Memory B cell (primary cell): ENCODE measurements around the gene GRIN2A.

ENCODE experiments used
- ATAC-seq: fragments of 150-1000 bp; cut with Tn5 transposase; 2 replicates; pipeline ENCODE4 v1.10.0; 2021; ENCODE audit warnings: low read depth, mild to moderate bottlenecking, moderate library complexity
- DNase-seq, 2 donors: peaks; one replicate each; pipeline ENCODE4 v3.0.0; 2022; ENCODE audit warnings: low spot score in 2 of 2
- H3K27ac Mint-ChIP-seq: one replicate; pipeline ENCODE4 v1.8.0; 2022; ENCODE audit warnings: mild to moderate bottlenecking, moderate library complexity, mixed read lengths
- H3K27me3 Mint-ChIP-seq: one replicate; pipeline ENCODE4 v1.8.0; 2022; ENCODE audit warnings: mixed read lengths
- H3K36me3 Mint-ChIP-seq: one replicate; pipeline ENCODE4 v1.8.0; 2022; ENCODE audit warnings: mild to moderate bottlenecking, mixed read lengths
- H3K4me1 Mint-ChIP-seq: one replicate; pipeline ENCODE4 v1.8.0; 2022; ENCODE audit warnings: mixed read lengths
- H3K4me3 Mint-ChIP-seq: one replicate; pipeline ENCODE4 v1.8.0; 2022; ENCODE audit warnings: mild to moderate bottlenecking, moderate library complexity, mixed read lengths
- H3K9me3 Mint-ChIP-seq: one replicate; pipeline ENCODE4 v1.8.0; 2022; ENCODE audit warnings: mixed read lengths

The GRIN2A gene

DNA sequence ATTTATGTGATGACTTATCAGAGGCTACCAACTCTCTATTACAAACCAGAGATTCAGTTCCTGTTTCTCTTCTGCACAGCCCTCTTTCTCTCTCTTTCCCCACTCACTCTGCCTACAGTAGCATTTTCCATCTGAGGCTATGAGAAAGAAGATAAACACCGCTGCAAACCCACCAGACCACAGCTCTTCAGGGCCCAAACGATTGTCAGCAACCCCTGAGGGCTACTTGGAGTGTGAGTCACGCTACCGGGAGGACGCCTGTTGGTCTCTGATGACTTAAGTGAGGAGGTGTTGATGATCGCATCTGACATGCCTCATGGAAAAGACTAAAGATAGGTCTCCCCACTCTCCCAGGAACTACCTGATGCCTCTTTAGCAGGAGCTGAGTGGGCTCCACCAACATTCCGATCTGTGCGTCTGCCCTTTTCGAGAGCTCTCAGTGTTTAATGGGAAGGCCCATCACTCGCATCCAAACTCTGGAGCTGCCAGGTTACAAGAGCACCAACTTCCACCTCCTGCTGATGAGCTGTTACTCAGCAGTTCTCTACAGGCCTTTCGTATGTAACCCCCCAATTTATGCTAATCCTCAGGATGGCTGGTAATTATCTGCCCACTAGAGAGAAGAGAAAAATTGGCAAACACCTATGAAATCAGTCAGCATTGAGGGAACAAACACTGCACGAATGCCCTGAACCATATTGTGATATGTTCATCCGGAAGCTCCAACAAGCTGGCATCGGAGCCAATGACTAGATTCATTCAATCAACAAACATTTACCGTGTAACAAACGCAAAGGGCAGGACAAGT lies 9.2 kb downstream of the GRIN2A start:
- Mint-ChIP-seq H3K27ac (no peak overlapping the region), H3K36me3 (no peaks in the 10 kb centered on the region), H3K27me3 (peaks cover 6% of the 10 kb centered on the region), H3K4me1 (peaks cover 5% of the 10 kb centered on the region), H3K9me3 (peaks cover 3% of the 10 kb centered on the region), H3K4me3 (no peak overlapping the region)
- DNase-seq: no peak
- ATAC-seq: no peak

DNA sequence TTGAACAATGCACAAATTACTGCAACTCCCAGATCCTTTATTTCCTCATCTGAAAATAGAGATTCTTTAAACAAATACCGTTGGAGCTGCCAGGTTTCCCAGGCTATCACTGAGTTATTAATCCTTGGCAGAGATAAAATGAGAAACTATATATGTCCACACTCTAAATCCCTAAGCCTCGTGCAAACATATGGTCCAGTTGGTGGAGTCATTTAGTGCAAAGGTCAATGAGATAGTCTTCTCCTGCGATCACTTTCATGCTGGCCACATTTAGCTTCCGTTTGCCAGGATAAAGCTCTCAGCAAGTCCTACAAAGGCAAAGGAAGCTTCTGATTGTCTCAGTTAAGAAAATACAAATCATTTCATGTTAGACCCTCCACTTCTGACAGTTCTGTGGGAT lies 11.0 kb downstream of the GRIN2A start:
- H3K36me3 Mint-ChIP-seq: no peaks in the 10 kb centered on the region
- no peak overlapping the region for H3K4me3 Mint-ChIP-seq
- H3K27me3 Mint-ChIP-seq: peaks cover 7% of the 10 kb centered on the region
- H3K4me1 Mint-ChIP-seq: peaks cover 5% of the 10 kb centered on the region
- no peak overlapping the region for H3K27ac Mint-ChIP-seq
- DNase-seq: no peak
- no peak for ATAC-seq
- peaks cover 3% of the 10 kb centered on the region for H3K9me3 Mint-ChIP-seq

DNA sequence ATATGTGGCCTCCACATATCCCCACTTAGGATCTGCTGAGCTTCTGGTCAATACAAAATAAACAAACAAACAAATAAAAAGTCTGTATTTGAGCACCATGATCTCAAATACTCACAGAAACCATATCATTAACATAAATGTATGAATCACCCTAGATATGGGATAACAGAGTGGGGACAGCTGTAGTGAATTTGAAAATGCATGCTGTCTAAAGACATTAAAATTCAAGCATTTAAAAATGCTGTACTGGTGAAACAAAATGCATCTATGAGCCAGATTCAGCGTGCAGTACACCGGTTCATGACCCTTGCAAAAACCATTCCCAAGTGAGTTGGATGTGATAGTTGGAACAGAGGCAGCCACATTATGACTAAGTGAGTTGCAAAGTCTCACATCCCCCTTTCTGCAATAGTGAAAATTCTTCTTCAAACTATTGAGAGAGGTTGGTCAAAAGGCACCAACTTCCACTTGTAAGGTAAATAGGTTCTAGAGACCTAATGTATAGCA lies 12.3 kb downstream of the GRIN2A start:
- ATAC-seq: no peak
- Mint-ChIP-seq H3K27ac (no peak overlapping the region), H3K27me3 (peaks cover 11% of the 10 kb centered on the region), H3K9me3 (peaks cover 3% of the 10 kb centered on the region), H3K36me3 (no peaks in the 10 kb centered on the region), H3K4me3 (no peak overlapping the region), H3K4me1 (peaks cover 5% of the 10 kb centered on the region)
- DNase-seq: no peak

DNA sequence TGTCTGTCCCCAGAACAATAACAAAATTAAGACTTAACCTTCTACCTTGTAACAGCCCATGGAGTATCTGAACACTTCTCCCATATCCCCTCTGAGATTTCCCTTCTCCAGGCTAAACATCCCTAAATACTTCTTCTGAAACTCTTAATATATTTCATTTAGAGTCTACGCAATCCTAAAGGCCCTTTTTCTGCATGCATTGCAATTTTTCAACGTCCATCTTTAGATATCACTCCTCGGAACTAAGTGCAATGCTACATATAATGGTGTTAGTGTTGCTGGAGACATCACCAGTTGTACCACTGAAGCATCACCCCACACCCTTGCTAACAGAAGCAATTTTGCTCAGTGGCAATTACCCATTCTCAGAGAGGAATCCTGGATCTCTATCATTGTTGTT lies 13.2 kb downstream of the GRIN2A start:
- no peak overlapping the region for H3K27ac Mint-ChIP-seq
- DNase-seq (no peak), ATAC-seq (no peak)
- H3K4me3 Mint-ChIP-seq: no peak overlapping the region
- peaks cover 5% of the 10 kb centered on the region for H3K4me1 Mint-ChIP-seq
- H3K27me3 Mint-ChIP-seq: peaks cover 11% of the 10 kb centered on the region
- H3K36me3 Mint-ChIP-seq: no peaks in the 10 kb centered on the region
- peaks cover 3% of the 10 kb centered on the region for H3K9me3 Mint-ChIP-seq

DNA sequence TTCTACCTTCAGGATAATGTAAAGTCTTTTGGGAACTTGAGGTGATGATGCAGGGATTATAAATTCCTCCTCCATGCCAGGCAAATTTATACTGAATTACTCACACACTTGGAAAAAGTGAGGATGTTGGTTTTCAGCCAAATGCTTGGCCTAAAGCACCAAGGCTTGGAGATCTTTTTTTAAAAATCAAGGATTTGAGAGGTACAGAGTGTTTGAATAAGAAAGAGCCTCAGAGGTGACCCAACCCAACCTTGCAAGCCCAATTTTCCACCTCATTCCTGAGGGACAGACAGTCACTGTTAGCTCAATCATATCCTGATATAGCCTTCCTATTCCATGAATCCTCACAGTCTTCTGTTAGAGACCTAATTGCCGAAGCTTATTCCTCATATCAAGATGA lies 14.0 kb downstream of the GRIN2A start:
- Mint-ChIP-seq H3K9me3 (peaks cover 3% of the 10 kb centered on the region), H3K36me3 (no peaks in the 10 kb centered on the region), H3K27me3 (peaks cover 14% of the 10 kb centered on the region), H3K27ac (no peak overlapping the region), H3K4me3 (no peak overlapping the region), H3K4me1 (peaks cover 5% of the 10 kb centered on the region)
- DNase-seq: no peak
- no peak for ATAC-seq

DNA sequence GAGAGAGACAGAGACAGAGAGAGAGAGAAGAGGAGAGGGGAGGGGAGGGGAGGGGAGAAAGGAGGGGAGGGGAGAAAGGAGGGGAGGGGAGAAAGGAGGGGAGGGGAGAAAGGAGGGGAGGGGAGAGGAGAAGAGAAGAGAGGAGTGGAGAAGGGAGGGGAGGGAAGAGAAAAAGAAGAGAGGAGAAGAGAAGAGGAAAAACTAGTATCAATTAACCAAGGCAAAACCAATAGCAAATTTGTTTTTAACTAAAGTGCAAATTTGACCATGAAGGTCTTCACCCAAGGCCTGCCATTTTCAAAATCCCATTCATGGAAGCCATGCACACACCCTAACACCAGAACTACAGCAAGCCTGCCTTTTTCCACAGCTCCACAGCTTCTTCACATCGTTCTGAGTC lies 16.6 kb downstream of the GRIN2A start:
- no peak overlapping the region for H3K4me3 Mint-ChIP-seq
- H3K9me3 Mint-ChIP-seq: peaks cover 3% of the 10 kb centered on the region
- DNase-seq (no peak), ATAC-seq (no peak)
- no peaks in the 10 kb centered on the region for H3K4me1 Mint-ChIP-seq
- no peaks in the 10 kb centered on the region for H3K36me3 Mint-ChIP-seq
- H3K27me3 Mint-ChIP-seq: peaks cover 15% of the 10 kb centered on the region
- H3K27ac Mint-ChIP-seq: no peak overlapping the region

DNA sequence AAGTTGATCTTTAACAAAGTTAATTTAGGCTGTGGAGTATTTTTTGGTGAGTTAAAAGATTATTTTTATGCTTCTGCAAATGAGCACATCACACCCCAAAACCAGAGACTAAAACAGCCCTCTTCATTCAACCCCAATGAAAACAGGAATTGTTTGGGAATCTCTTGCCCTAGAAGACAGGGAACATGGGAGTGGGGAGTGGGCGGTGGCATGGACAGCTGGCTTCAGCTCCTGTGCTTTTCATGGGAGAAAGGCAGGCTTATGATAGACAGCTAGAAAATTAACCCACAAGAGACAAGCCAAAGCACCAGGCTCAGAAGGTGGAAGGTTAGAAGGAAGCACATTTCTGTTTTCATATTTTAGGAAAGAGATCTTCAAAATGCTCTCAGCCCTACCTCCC lies 19.2 kb downstream of the GRIN2A start:
- Mint-ChIP-seq H3K27me3 (peaks cover 15% of the 10 kb centered on the region), H3K4me3 (no peak overlapping the region), H3K4me1 (no peaks in the 10 kb centered on the region), H3K27ac (no peak overlapping the region), H3K9me3 (no peaks in the 10 kb centered on the region), H3K36me3 (no peaks in the 10 kb centered on the region)
- ATAC-seq: no peak
- DNase-seq: no peak

DNA sequence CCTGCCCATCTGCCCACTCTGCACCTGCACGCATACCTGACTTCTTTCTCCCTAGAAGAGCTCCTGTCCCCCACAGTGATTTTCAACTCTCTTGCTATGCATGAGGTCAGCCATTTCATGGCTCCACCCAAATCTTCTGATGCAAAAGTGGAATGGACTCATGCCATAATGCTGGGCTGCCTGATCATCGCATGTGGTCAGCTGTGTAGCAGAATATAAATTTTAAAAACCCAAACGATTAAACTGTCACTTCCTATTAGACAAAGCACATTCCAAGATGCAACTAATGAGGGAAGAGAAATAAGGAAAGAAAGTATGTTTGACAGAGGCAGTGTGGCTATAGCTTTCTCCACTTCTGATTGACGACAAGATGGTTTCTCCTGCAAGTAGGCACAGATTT lies 26.1 kb downstream of the GRIN2A start:
- Mint-ChIP-seq H3K9me3 (peaks cover 3% of the 10 kb centered on the region), H3K4me3 (no peak overlapping the region), H3K27me3 (peaks cover 22% of the 10 kb centered on the region), H3K4me1 (no peaks in the 10 kb centered on the region), H3K36me3 (no peaks in the 10 kb centered on the region), H3K27ac (no peak overlapping the region)
- DNase-seq: no peak
- ATAC-seq: no peak

DNA sequence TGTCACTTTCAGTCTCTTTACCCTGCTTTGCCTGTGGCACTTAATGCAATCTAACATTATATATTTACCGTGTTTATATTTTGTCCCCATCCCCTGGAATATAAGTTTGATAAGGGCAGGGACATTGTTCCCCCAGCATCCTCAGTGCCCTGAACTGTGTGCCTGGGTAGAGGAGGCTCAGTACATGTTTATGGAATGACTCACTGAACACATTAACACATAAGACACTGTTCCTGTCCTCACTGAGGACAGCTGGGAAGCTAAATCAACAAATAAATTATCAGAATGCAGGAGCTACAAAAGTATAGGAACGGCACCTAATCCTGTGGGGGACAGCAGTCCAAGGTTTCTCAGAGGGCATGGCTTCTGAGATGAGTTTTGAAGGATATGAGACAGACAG lies 27.8 kb downstream of the GRIN2A start:
- peaks cover 25% of the 10 kb centered on the region for H3K27me3 Mint-ChIP-seq
- H3K36me3 Mint-ChIP-seq: no peaks in the 10 kb centered on the region
- no peak for DNase-seq

DNA sequence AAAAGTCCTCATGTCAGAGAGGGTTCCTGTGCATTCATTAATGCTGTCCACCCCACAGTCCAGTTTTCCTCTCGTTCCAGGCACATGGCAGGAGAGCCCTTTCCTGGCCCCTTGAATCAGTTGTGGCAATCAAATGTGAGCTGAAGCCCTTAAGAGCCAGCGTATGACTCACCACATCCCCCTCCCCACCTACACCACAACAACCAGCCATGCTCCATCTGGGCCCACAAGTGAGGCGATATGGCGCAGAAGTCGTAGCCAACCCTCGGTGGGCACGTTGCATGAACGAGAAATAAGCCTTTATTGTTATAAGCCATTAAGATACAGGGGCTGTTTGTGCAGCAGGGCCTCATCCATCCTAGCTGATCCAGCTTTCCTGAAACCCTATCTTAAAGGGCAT lies 28.2 kb downstream of the GRIN2A start:
- H3K4me1 Mint-ChIP-seq: peaks cover 5% of the 10 kb centered on the region
- H3K4me3 Mint-ChIP-seq: no peak overlapping the region
- H3K27me3 Mint-ChIP-seq: peaks cover 23% of the 10 kb centered on the region
- peaks cover 3% of the 10 kb centered on the region for H3K9me3 Mint-ChIP-seq
- ATAC-seq (no peak), DNase-seq (no peak)
- no peak overlapping the region for H3K27ac Mint-ChIP-seq
- no peaks in the 10 kb centered on the region for H3K36me3 Mint-ChIP-seq

More for the DNA sequence above, 27.8 kb downstream of the GRIN2A start:
- H3K4me3 Mint-ChIP-seq: no peak overlapping the region
- no peak overlapping the region for H3K27ac Mint-ChIP-seq
- peaks cover 5% of the 10 kb centered on the region for H3K4me1 Mint-ChIP-seq
- ATAC-seq: no peak
- peaks cover 3% of the 10 kb centered on the region for H3K9me3 Mint-ChIP-seq

DNA sequence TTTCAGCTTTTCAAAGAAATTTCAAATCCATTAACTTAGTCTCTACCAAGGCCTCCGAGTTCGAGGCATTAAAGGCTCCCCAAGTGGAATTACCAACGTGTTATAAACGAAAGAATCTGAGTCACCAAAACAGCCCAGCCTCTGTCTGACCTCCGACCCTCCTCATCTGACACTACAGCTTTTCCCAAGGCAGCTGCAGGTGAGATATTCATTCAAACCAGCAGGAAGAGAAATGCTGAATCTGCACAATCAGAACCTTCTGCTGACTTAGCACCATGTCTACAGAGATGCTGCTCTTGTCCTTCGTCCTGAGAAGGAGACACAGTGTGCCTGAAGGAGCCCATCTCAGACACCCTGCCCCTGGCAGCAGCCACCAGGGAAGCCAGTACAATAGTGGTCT lies 30.5 kb downstream of the GRIN2A start:
- no peak overlapping the region for H3K27ac Mint-ChIP-seq
- ATAC-seq: no peak
- DNase-seq: no peak
- peaks cover 33% of the 10 kb centered on the region for H3K27me3 Mint-ChIP-seq
- no peak overlapping the region for H3K4me3 Mint-ChIP-seq
- H3K36me3 Mint-ChIP-seq: no peaks in the 10 kb centered on the region
- peaks cover 5% of the 10 kb centered on the region for H3K4me1 Mint-ChIP-seq
- peaks cover 2% of the 10 kb centered on the region for H3K9me3 Mint-ChIP-seq

DNA sequence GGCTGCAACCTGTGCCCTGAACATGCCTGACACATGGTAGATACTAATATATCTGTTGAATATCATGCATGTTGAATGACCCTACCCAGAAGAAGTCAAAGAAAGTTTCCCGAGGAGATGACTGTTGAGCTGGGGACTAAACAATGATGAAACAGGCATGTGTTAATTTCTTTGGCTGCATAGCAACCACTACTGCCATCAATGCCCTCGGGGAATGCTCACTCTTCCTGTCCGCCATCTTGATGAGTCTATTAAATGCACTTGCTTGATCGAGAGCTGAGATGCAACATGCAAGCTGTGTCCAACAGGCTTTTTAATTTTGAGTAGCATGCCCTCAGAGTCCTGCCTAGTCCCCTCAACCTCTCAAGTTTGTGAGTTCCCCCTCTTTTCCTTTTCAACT lies 31.3 kb downstream of the GRIN2A start:
- ATAC-seq: no peak
- peaks cover 32% of the 10 kb centered on the region for H3K27me3 Mint-ChIP-seq
- peaks cover 2% of the 10 kb centered on the region for H3K9me3 Mint-ChIP-seq
- no peaks in the 10 kb centered on the region for H3K36me3 Mint-ChIP-seq
- no peak overlapping the region for H3K27ac Mint-ChIP-seq
- H3K4me3 Mint-ChIP-seq: no peak overlapping the region
- DNase-seq: no peak
- H3K4me1 Mint-ChIP-seq: peaks cover 5% of the 10 kb centered on the region

DNA sequence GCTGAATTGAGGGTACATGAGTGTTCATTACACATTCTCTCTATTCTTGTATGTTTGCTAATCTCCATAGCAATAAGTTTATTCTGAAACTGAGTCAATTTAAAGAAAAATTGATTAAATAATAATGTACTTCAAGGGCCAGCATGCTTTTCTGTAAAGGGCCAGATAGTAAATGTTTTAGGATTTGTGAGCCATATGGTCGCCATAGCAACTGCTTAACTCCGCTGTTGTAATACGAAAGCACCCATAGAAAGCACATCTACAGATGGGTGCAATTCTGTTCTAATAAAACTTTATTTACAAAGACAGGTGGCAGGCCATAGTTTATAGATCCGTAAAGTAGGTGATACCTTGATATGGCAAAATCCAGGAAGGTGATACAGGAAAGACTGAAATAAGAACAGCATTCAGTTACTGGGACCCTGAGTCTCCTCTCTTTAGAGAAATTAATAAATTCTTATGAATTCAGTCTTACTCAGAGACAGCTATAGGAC lies 36.6 kb downstream of the GRIN2A start:
- Mint-ChIP-seq H3K36me3 (no peaks in the 10 kb centered on the region), H3K9me3 (no peaks in the 10 kb centered on the region), H3K4me1 (peaks cover 6% of the 10 kb centered on the region), H3K27me3 (peaks cover 17% of the 10 kb centered on the region), H3K4me3 (no peak overlapping the region), H3K27ac (no peak overlapping the region)
- DNase-seq (no peak), ATAC-seq (no peak)

DNA sequence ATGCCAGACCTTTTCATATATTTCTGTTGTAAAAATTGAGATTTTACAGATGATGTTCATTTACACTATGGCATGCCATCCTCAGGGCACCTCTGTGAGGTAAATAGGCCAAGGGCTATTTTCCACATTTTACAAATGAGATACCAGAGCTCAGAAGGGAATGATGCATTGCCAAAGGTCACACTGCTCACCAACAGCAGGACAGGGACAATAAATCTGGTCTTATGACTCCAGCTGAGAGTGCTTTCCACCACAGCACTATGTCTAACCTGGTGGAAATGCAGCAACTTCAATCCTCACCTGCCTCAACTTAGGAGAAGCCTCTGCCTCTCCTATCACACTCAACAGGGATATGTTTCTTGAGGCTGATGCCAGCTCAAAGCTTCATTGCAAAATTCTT lies 40.6 kb downstream of the GRIN2A start:
- no peaks in the 10 kb centered on the region for H3K9me3 Mint-ChIP-seq
- H3K36me3 Mint-ChIP-seq: no peaks in the 10 kb centered on the region
- peaks cover 6% of the 10 kb centered on the region for H3K27me3 Mint-ChIP-seq
- no peak for DNase-seq
- ATAC-seq: no peak
- no peak overlapping the region for H3K27ac Mint-ChIP-seq
- peaks cover 3% of the 10 kb centered on the region for H3K4me1 Mint-ChIP-seq
- no peak overlapping the region for H3K4me3 Mint-ChIP-seq

DNA sequence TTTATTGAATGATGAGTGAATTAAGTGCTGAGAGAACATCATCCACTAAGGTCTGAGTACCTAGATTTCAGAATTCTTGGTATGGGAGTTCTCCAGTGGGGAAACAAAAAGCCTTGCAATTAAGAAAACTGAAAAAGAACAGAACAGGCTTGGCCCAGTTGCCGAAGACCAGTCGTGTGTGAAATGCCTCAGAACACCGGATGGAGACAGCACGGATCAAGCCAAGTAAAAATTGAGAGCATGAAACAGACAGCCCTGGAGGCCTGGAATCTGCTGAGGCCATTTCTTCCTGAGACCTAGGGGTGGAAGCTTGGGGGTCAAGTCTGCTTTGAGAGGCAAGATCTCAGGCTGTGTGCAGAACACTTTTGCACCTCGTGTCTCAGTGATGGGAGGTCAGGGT lies 43.3 kb downstream of the GRIN2A start:
- no peak overlapping the region for H3K27ac Mint-ChIP-seq
- no peak overlapping the region for H3K4me3 Mint-ChIP-seq
- no peak for ATAC-seq
- no peak for DNase-seq
- H3K27me3 Mint-ChIP-seq: peaks cover 2% of the 10 kb centered on the region
- no peaks in the 10 kb centered on the region for H3K36me3 Mint-ChIP-seq
- H3K9me3 Mint-ChIP-seq: no peaks in the 10 kb centered on the region
- peaks cover 3% of the 10 kb centered on the region for H3K4me1 Mint-ChIP-seq
